CD4-positive, alpha-beta T cell treated with Interleukin-12 subunit alpha and Interleukin-12 subunit beta, for 1 hour (primary cell): ENCODE measurements around the gene RUBCN.
"Not testable (repeated sequence)": the region's sequence is repeated elsewhere in the genome, so short reads cannot be mapped to it uniquely, and the experiment has no call there.

Experiments used
- DNase-seq: peaks from one replicate; pipeline ENCODE4 v3.0.0-alpha.2; 2020

RUBCN gene

GRCh38 chr3:197654998-197655330 lies 81.7 kb downstream of the RUBCN start:
- DNase-seq, result not testable (repeated sequence)

GRCh38 chr3:197654090-197654997 lies 82.4 kb downstream of the RUBCN start:
- DNase-seq, result peak; percentile 39

- not testable (repeated sequence) for DNase-seq
Measured at GRCh38 chr3:197652860-197653259, 83.8 kb downstream of the RUBCN start.

GRCh38 chr3:197647649-197648048 lies 89.1 kb downstream of the RUBCN start:
- DNase-seq, result not testable (repeated sequence)

GRCh38 chr3:197647191-197647590 lies 89.5 kb downstream of the RUBCN start:
- DNase-seq, result not testable (repeated sequence)

- not testable (repeated sequence) for DNase-seq
Measured at GRCh38 chr3:197646294-197646693, 90.4 kb downstream of the RUBCN start.

GRCh38 chr3:197637556-197637955 lies 99.1 kb downstream of the RUBCN start:
- not testable (repeated sequence) for DNase-seq

GRCh38 chr3:197631989-197632388 lies 104.7 kb downstream of the RUBCN start:
- not testable (repeated sequence) for DNase-seq

- not testable (repeated sequence) for DNase-seq
Measured at GRCh38 chr3:197630766-197631165, 105.9 kb downstream of the RUBCN start.

- not testable (repeated sequence) for DNase-seq
Measured at GRCh38 chr3:197629286-197629685, 107.4 kb downstream of the RUBCN start.

- DNase-seq, result peak; percentile 92
Measured at GRCh38 chr3:197627772-197628523, 108.8 kb downstream of the RUBCN start.

GRCh38 chr3:197627158-197627771 lies 109.4 kb downstream of the RUBCN start:
- DNase-seq, result not testable (repeated sequence)

- DNase-seq, result not testable (repeated sequence)
Measured at GRCh38 chr3:197626404-197627157, 110.1 kb downstream of the RUBCN start.

GRCh38 chr3:197621478-197621877 lies 115.2 kb downstream of the RUBCN start:
- DNase-seq, result not testable (repeated sequence)
